Heart right ventricle (tissue), 16 donors: ENCODE data around the gene GALNT12. TPM values are rescaled to one million over a fixed set of nuclear protein-coding genes. Genes with fewer than 3 reads are reported as not detected.
A peak's percentile ranks its signal among the peaks of the same experiment; 100 is the strongest.

Experiments used
- ATAC-seq, 8 donors: fragments of 200-7000 bp; cut with Tn5 transposase; one replicate each; pipeline ENCODE4 v1.9.1; 2020; ENCODE audit warnings: mild to moderate bottlenecking in 8 of 8, moderate library complexity in 8 of 8, moderate number of reproducible peaks in 1 of 8
- DNase-seq, 2 donors: peaks; one replicate each; pipeline ENCODE4 v3.0.0-alpha.2; 2020
- H3K27ac ChIP-seq, 10 donors: fragments of 200-600 bp; sonication (generic) in 2 of 10; one replicate each; pipeline versions ENCODE4 v1.5.0 to v1.8.0; 2020 to 2022; ENCODE audit warnings: mild to moderate bottlenecking in 3 of 10
- H3K27me3 ChIP-seq, 7 donors: fragments of 200-600 bp; one replicate each; pipeline ENCODE4 v1.8.0; 2021 to 2022; ENCODE audit warnings: mild to moderate bottlenecking in 2 of 7
- H3K36me3 ChIP-seq, 9 donors: fragments of 200-600 bp; sonication (generic) in 1 of 9; one replicate each; pipeline versions ENCODE4 v1.5.0 to v1.8.0; 2020 to 2022; ENCODE audit warnings: mild to moderate bottlenecking in 2 of 9
- H3K4me1 ChIP-seq, 9 donors: fragments of 200-600 bp; sonication (generic) in 1 of 9; one replicate each; pipeline versions ENCODE4 v1.5.0 to v1.8.0; 2020 to 2022; ENCODE audit warnings: mild to moderate bottlenecking in 4 of 9
- H3K4me3 ChIP-seq, 10 donors: fragments of 200-600 bp; sonication (generic) in 2 of 10; one replicate each; pipeline versions ENCODE4 v1.5.0 to v1.8.0; 2020 to 2022; ENCODE audit warnings: mild to moderate bottlenecking in 7 of 10, moderate library complexity in 2 of 10
- H3K9me3 ChIP-seq, 11 donors: fragments of 200-600 bp in 10 of 11; sonication (generic) in 2 of 11; one replicate each; pipeline versions ENCODE4 v1.5.0 to v1.8.0; 2013 to 2022; ENCODE audit warnings: mild to moderate bottlenecking in 2 of 11, control low read depth in 1 of 11, moderate library complexity in 1 of 11
- CTCF ChIP-seq, 9 donors: fragments of 200-600 bp; sonication (generic) in 2 of 9; IDR thresholded peaks; one replicate each; pipeline versions ENCODE4 v1.5.0 to v1.8.0; 2021 to 2022; ENCODE audit warnings: antibody characterized with exemption in 9 of 9, mild to moderate bottlenecking in 5 of 9, moderate library complexity in 1 of 9
- WGBS, 2 donors: extraction: QIAGEN DNeasy Blood & Tissue Kit; methylation state at CpG; one replicate each; pipeline ENCODE4 v1.1.7; 2013; ENCODE audit warnings: inconsistent platforms in 1 of 2; 5-methylcytosine and 5-hydroxymethylcytosine counted together
- intact Hi-C, 10 donors: fragments of 100-400 bp; cut with DNase I; formaldehyde crosslinking; loops; one replicate each; pipeline versions ENCODE4 v1.11.1 to v1.14.2; 2022
- polyA plus RNA-seq, 2 donors: library from polyadenylated mRNA; stranded (reverse); fragments of 200-250 nt; gene quantifications; one replicate each; pipeline ENCODE4 v1.2.3, GENCODE V29; 2013
- total RNA-seq, 10 donors: library from RNA; stranded (reverse); fragmentation: NEBNext Ultra II Directional in 3 of 10; extraction: Animal tissue kit (Norgen Biotek cat#: 25700) in 3 of 10; gene quantifications; one replicate each; pipeline versions ENCODE4 v1.2.1 to v1.2.4, GENCODE V29; 2021 to 2023
- donor health status: Arrhythmogenic right ventricular cardiomyopathy.
- donor health status: ischemic (EF 13 %, LVEDD 7.1; RV severe dilation, severe dysfunction).
- donor health status: healthy with polysubstance abuse.
- donor health status: DM: no; HTN: yes; CAD: no.
- donor health status: DM: no; HTN: no; CAD: no.
- donor health status: ischemic (EF 25% LVEDD 6.9; RV normal size, moderate dysfunction).
- donor health status: ischemic (EF 25% LVEDD 5.7; RV mildly dilated, moderate dysfunction).
- donor health status: healthy.
- donor health status: DM: yes; HTN: yes; CAD: no.
- donor health status: Ischemic cardiomyopathy.
- donor health status: ischemic (EF 35%, LVEDD 5.7; RV mildly dilated, moderate dysfunction).
- donor health status: nonischemic (EF 11% LVEDD 7.7; RV severe dilation, severe dysfunction).
- donor health status: DM: yes; HTN: yes; CAD: no.
- donor health status: PGD.
- donor health status: ischemic (EF 29% LVEDD 5.4; RV normal size, mild dysfunction).
- donor health status: nonischemic (EF 23%, LVEDD 6.1; RV moderate dilation, normal function).

The GALNT12 gene
- total and polyA plus RNA-seq, 12 donors = 0.25 to 1.3 (median 0.53) TPM

DNA sequence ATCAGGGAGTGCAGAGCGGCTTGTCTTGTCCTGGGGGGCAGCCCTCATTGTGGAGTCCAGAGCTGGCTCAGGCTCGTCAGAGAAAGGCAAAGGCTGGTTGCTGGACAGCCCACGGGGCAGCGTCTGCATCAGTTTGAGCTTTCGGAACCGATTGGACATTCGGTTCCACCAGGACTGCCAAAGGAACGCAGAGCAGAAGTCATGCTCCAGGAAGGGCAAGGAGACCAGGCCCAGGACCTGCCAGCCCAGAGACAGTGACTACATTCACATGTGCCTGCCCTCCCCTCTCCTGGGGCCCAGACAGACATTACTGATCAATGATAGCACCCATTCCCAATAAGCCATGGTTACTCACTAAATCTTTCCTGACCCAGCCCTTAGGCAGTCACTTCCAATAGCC, 29.2 kb upstream of the GALNT12 start:
- no peaks in the 10 kb centered on the region for H3K4me1 ChIP-seq
- intact Hi-C loops = loop anchor here in 3 of 10 donors (5.0 to 10.0 kb wide), 3 partner anchors 243 to 461 kb away; no protein-coding TSS in a partner anchor
- no peaks in the 10 kb centered on the region for H3K9me3 ChIP-seq
- ATAC-seq (no peak), DNase-seq (no peak)
- no peaks in the 10 kb centered on the region for H3K27me3 ChIP-seq
- H3K4me3 ChIP-seq = no peak overlapping the region
- peaks cover 0 to 37% (median 7%) of the 10 kb centered on the region in 9 donors for H3K36me3 ChIP-seq
- H3K27ac ChIP-seq = no peak overlapping the region
- TF ChIP-seq CTCF (IDR thresholded peaks at IDR 0.05) = no peak
- WGBS, 2 donors = 96 to 97% methylated on average over 8 of the region's 8 CpGs

DNA sequence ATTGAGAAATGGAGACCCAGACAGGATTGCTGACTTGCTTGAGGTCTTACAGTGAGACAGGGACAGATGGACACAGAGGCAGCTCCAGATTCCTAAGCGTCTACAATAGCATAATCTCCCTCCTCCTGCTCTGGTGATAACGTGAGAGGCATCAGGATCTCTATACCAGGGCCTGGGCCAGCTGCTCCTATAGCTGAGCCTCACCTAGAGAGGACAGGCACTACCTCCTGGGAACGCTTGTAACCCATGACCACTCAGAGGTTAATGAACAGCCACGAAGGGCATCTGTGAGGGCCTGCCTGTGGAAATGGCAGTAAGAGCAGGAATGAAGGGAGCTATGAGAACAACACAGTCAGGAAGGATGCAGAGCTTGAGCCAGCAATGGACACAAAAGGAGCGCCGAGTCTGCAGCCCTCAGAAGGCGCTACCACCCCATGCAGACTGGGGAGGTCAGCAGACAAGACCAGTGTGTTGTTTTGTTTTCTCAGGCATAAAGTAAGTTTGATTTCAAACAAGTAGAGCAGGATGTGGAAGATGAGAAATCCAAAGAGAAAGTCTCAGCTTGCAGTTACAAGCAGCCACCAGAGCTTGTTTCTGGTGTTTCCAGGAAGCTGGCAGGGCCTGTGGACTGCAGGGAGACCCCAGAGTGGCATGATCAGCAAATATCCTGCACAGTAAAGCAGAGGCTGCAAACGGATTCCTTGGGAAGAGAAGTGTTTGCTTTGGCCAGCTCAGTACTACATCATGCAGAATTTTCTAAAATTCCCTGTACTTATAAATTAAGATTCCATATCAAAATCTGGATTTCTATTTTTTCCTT, 28.5 kb upstream of the GALNT12 start:
- no peak for TF ChIP-seq CTCF (IDR thresholded peaks at IDR 0.05)
- H3K4me1 ChIP-seq = no peaks in the 10 kb centered on the region
- intact Hi-C loops = loop anchor here in 3 of 10 donors (5.0 to 10.0 kb wide), 3 partner anchors 244 to 462 kb away; no protein-coding TSS in a partner anchor
- H3K27ac ChIP-seq = no peak overlapping the region
- H3K36me3 ChIP-seq = peaks cover 0 to 37% (median under 1%) of the 10 kb centered on the region in 9 donors
- no peaks in the 10 kb centered on the region for H3K9me3 ChIP-seq
- DNase-seq (no peak), ATAC-seq (no peak)
- no peaks in the 10 kb centered on the region for H3K27me3 ChIP-seq
- WGBS, 2 donors = 67 to 72% methylated on average over 8 of the region's 8 CpGs
- H3K4me3 ChIP-seq = no peak overlapping the region

- intact Hi-C loops = no loop called here
- H3K27ac ChIP-seq = no peak overlapping the region
- H3K9me3 ChIP-seq = no peaks in the 10 kb centered on the region
- H3K4me1 ChIP-seq = no peaks in the 10 kb centered on the region
- no peaks in the 10 kb centered on the region for H3K27me3 ChIP-seq
- no peak overlapping the region for H3K4me3 ChIP-seq
- 94 to 96% methylated on average over 11 of the region's 11 CpGs for WGBS, 2 donors
- H3K36me3 ChIP-seq = peaks cover 0 to 37% (median 0%) of the 10 kb centered on the region in 9 donors
- DNase-seq (no peak), ATAC-seq (no peak)
- TF ChIP-seq CTCF (IDR thresholded peaks at IDR 0.05) = no peak
Observed at GRCh38 chr9:98780059-98780749, 27.3 kb upstream of the GALNT12 start.

DNA sequence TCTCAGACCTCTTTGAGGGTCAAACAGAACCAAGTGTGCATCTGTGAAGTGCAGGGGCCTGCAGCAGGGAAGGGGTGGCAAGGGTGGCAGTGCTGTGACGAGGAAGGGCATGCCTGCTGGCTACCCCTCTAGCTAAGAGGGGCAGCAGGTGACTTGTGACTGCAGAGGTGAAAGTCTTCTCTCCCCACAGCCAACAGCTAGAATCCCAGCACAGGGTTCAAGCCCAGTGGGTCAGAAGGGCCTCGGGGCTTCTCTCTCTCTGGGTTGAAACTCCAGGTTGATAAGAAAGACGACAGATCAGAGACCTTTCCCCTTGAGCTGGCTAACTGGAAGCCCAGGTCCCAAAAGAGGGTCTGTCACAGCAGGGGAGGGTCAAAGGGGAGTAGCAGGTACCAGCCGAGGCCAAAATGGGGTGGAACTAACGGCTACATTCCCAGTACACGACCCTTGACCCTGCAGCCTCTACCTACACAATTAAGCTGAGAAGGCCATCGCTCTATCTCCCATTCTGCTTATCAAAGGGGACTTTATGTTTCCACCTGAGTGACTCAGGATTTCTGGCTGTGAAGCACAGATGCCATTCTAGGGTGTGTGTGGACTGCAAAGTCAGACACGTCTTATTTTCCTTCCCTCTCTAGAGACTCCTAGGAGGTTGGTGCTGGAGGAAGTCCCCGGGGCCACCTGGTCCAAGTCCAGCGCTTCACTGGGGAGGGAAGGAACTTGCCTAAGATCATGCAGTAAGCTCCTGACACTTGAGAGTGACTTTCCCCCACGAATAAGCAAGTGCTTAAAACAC, 25.7 kb upstream of the GALNT12 start:
- intact Hi-C loops = no loop called here
- Histone ChIP-seq H3K27me3 (no peaks in the 10 kb centered on the region), H3K4me3 (no peak overlapping the region), H3K4me1 (no peaks in the 10 kb centered on the region), H3K9me3 (no peaks in the 10 kb centered on the region), H3K27ac (no peak overlapping the region), H3K36me3 (peaks cover 0 to 37% (median 0%) of the 10 kb centered on the region in 9 donors)
- ATAC-seq (peak in 1 of 8 donors; percentile 44), DNase-seq (no peak)
- 83 to 88% methylated on average over 11 of the region's 11 CpGs for WGBS, 2 donors
- TF ChIP-seq CTCF (IDR thresholded peaks at IDR 0.05) = no peak
